Brain microvascular endothelial cell (primary cell): ENCODE measurements around the gene TMEM72.

Experiments used
- DNase-seq: peaks from one replicate; pipeline ENCODE4 v3.0.0-alpha.2; 2020
- H3K27ac ChIP-seq: fragments of 250-450 bp; sonication (Bioruptor Pico); 2 replicates; pipeline ENCODE4 v1.5.1; 2020; ENCODE audit warnings: mild to moderate bottlenecking, moderate library complexity
- H3K27me3 ChIP-seq: fragments of 250-450 bp; sonication (Bioruptor Pico); replicated peaks from 2 replicates; pipeline ENCODE4 v1.5.1; 2020; ENCODE audit warnings: mild to moderate bottlenecking
- H3K36me3 ChIP-seq: fragments of 250-450 bp; sonication (Bioruptor Pico); replicated peaks from 2 replicates; pipeline ENCODE4 v1.5.1; 2020; ENCODE audit warnings: mild to moderate bottlenecking
- H3K4me3 ChIP-seq: 2 replicates; pipeline ENCODE4 v1.5.1; 2011; ENCODE audit warnings: low read depth, mild to moderate bottlenecking, control low read depth, low read length, moderate library complexity
- in situ Hi-C: cut with HindIII; loops from 2 replicates; pipeline ENCODE4 v1.10.0; 2017; ENCODE audit warnings: low sequenced_read_pairs, low pct_ligation_motif_present
- TF ChIP-seq, protein P1 (sequence below): IDR thresholded peaks from 2 replicates; pipeline ENCODE4 v1.5.1; 2011; ENCODE audit warnings: low read depth, mild to moderate bottlenecking, moderate library complexity, low read length, control low read depth, inconsistent platforms; ENCODE audit errors: missing control alignments

TMEM72 gene

GRCh38 chr10:44947371-44948152 lies 36.4 kb downstream of the TMEM72 start:
- no peak for DNase-seq
- Histone ChIP-seq H3K27me3 (no peaks in the 10 kb centered on the region), H3K4me3 (no peak overlapping the region), H3K36me3 (no peaks in the 10 kb centered on the region), H3K27ac (no peak overlapping the region)
- TF ChIP-seq, protein P1, sequence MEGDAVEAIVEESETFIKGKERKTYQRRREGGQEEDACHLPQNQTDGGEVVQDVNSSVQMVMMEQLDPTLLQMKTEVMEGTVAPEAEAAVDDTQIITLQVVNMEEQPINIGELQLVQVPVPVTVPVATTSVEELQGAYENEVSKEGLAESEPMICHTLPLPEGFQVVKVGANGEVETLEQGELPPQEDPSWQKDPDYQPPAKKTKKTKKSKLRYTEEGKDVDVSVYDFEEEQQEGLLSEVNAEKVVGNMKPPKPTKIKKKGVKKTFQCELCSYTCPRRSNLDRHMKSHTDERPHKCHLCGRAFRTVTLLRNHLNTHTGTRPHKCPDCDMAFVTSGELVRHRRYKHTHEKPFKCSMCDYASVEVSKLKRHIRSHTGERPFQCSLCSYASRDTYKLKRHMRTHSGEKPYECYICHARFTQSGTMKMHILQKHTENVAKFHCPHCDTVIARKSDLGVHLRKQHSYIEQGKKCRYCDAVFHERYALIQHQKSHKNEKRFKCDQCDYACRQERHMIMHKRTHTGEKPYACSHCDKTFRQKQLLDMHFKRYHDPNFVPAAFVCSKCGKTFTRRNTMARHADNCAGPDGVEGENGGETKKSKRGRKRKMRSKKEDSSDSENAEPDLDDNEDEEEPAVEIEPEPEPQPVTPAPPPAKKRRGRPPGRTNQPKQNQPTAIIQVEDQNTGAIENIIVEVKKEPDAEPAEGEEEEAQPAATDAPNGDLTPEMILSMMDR = no peak
- in situ Hi-C loops = no loop called here

- no peaks in the 10 kb centered on the region for H3K27me3 ChIP-seq
- H3K36me3 ChIP-seq = no peaks in the 10 kb centered on the region
- in situ Hi-C loops = no loop called here
- DNase-seq = no peak
- no peak overlapping the region for H3K27ac ChIP-seq
- H3K4me3 ChIP-seq = no peak overlapping the region
- TF ChIP-seq, protein P1 = no peak
Measured at GRCh38 chr10:44948642-44949041, 37.5 kb downstream of the TMEM72 start.

GRCh38 chr10:44949127-44949802 lies 38.1 kb downstream of the TMEM72 start:
- Histone ChIP-seq H3K27me3 (no peaks in the 10 kb centered on the region), H3K27ac (no peak overlapping the region), H3K4me3 (no peak overlapping the region), H3K36me3 (no peaks in the 10 kb centered on the region)
- no peak for DNase-seq
- in situ Hi-C loops = no loop called here
- TF ChIP-seq, protein P1 = peak; percentile 25

GRCh38 chr10:44949915-44950314 lies 38.8 kb downstream of the TMEM72 start:
- no peak for DNase-seq
- Histone ChIP-seq H3K27ac (no peak overlapping the region), H3K4me3 (no peak overlapping the region), H3K27me3 (no peaks in the 10 kb centered on the region), H3K36me3 (no peaks in the 10 kb centered on the region)
- TF ChIP-seq, protein P1 = no peak
- in situ Hi-C loops = no loop called here

- Histone ChIP-seq H3K27ac (no peak overlapping the region), H3K4me3 (no peak overlapping the region), H3K27me3 (no peaks in the 10 kb centered on the region), H3K36me3 (no peaks in the 10 kb centered on the region)
- in situ Hi-C loops = no loop called here
- TF ChIP-seq, protein P1 = no peak
- DNase-seq = no peak
Measured at GRCh38 chr10:44950326-44951225, 39.4 kb downstream of the TMEM72 start.
